SH-SY5Y (cell line): ENCODE results near the gene CAP1.

Source experiments
- GATA2 ChIP-seq: IDR thresholded peaks from 2 replicates; pipeline ENCODE4 v1.6.1; 2011; ENCODE audit warnings: mild to moderate bottlenecking, low read depth, low read length
- GATA3 ChIP-seq: IDR thresholded peaks from 2 replicates; pipeline ENCODE4 v1.6.1; 2011; ENCODE audit warnings: low read depth, mild to moderate bottlenecking, low read length, moderate library complexity

DNA sequence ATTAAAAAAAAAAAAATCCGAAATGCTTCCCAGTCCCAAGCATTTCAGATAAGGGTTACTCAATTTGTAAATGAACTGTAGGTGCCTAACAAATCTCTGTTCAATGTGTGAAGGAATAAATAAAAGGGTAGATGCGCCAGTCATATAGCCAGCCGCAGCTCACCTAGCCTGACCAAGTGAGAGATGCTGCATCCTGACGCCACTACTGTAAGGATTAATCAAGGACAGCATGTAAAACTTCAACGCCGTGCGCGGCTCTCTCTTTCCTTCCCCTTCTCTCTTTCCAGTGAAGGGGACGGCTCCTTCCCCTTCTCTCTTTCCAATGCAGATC is 56.1 kb downstream of the CAP1 start:
- TF ChIP-seq GATA2: no peak
- TF ChIP-seq GATA3: no peak
